Hepatocyte (in vitro differentiated cells): ENCODE results near the gene VAMP8. TPM values are rescaled to one million over a fixed set of nuclear protein-coding genes. Genes with fewer than 3 reads are reported as not detected.
"Not testable (repeated sequence)": the region's sequence is repeated elsewhere in the genome, so short reads cannot be mapped to it uniquely, and the experiment has no call there.

Source experiments
- DNase-seq: peaks from one replicate; pipeline ENCODE4 v3.0.0-alpha.2; 2016; ENCODE audit warnings: low spot score
- H2AFZ ChIP-seq: fragments of 200-600 bp; sonication (generic); 2 replicates; pipeline ENCODE4 v1.6.0; 2016; ENCODE audit warnings: antibody characterized with exemption, mild to moderate bottlenecking
- H3K27ac ChIP-seq: fragments of 200-600 bp; sonication (generic); 2 replicates; pipeline ENCODE4 v1.5.1; 2016; ENCODE audit warnings: mild to moderate bottlenecking
- H3K27me3 ChIP-seq: fragments of 200-600 bp; sonication (generic); 2 replicates; pipeline ENCODE4 v1.6.1; 2016
- H3K36me3 ChIP-seq: fragments of 200-600 bp; sonication (generic); replicated peaks from 2 replicates; pipeline ENCODE4 v1.5.1; 2016; ENCODE audit warnings: low read depth; ENCODE audit not compliant: insufficient read depth
- H3K4me1 ChIP-seq: fragments of 200-600 bp; sonication (generic); 2 replicates; pipeline ENCODE4 v1.5.1; 2016; ENCODE audit warnings: mild to moderate bottlenecking, moderate library complexity; ENCODE audit not compliant: insufficient read depth
- H3K4me2 ChIP-seq: fragments of 200-600 bp; sonication (generic); 2 replicates; pipeline ENCODE4 v1.6.0; 2016
- H3K4me3 ChIP-seq: fragments of 200-600 bp; sonication (generic); 2 replicates; pipeline ENCODE4 v1.5.1; 2016; ENCODE audit warnings: mild to moderate bottlenecking
- H3K79me2 ChIP-seq: fragments of 200-600 bp; sonication (generic); 2 replicates; pipeline ENCODE4 v1.6.0; 2017; ENCODE audit warnings: mild to moderate bottlenecking
- H3K9me2 ChIP-seq: fragments of 200-600 bp; sonication (generic); replicated peaks from 2 replicates; pipeline ENCODE4 v1.6.0; 2017; ENCODE audit warnings: mild to moderate bottlenecking; ENCODE audit not compliant: insufficient read depth
- H3K9me3 ChIP-seq: fragments of 200-600 bp; sonication (generic); 2 replicates; pipeline ENCODE4 v1.5.1; 2016; ENCODE audit warnings: low read depth, mild to moderate bottlenecking
- H4K20me1 ChIP-seq: fragments of 200-600 bp; sonication (generic); 2 replicates; pipeline ENCODE4 v1.6.0; 2016; ENCODE audit warnings: mild to moderate bottlenecking; ENCODE audit not compliant: insufficient read depth, poor library complexity, severe bottlenecking
- CTCF ChIP-seq: fragments of 200-600 bp; sonication (generic); IDR thresholded peaks from 2 replicates; pipeline ENCODE4 v1.5.1; 2016; ENCODE audit warnings: antibody characterized with exemption, mild to moderate bottlenecking; ENCODE audit not compliant: poor library complexity
- EZH2 ChIP-seq: fragments of 200-600 bp; sonication (generic); IDR thresholded peaks from 2 replicates; pipeline ENCODE4 v1.6.1; 2016; ENCODE audit warnings: antibody characterized with exemption, mild to moderate bottlenecking, borderline replicate concordance
- EZH2phosphoT487 ChIP-seq: fragments of 200-600 bp; sonication (generic); IDR thresholded peaks from one replicate; pipeline ENCODE4 v1.6.1; 2018; ENCODE audit warnings: antibody characterized with exemption, mild to moderate bottlenecking, low read depth, moderate library complexity; ENCODE audit not compliant: unreplicated experiment, severe bottlenecking
- WGBS: methylation state at CpG from one replicate; pipeline ENCODE4 v1.1.6; 2016; ENCODE audit warnings: low lambda C conversion rate; ENCODE audit errors: missing lambda C conversion rate; 5-methylcytosine and 5-hydroxymethylcytosine counted together
- polyA plus RNA-seq: library from polyadenylated mRNA; unstranded; fragments of >200 nt; fragmentation: Nextera tagmentation; extraction: Ambion mirVana; gene quantifications from 2 replicates; pipeline ENCODE4 v1.2.1, GENCODE V29; 2016
- total RNA-seq: library from RNA; depleted of rRNA; stranded (reverse); fragments of >200 nt; gene quantifications from 2 replicates; pipeline ENCODE4 v1.2.3, GENCODE V29; 2014

Gene VAMP8
- total and polyA plus RNA-seq, 2 experiments from 2014 or later = 50.7 to 213 TPM

GRCh38 chr2:85613717-85614515, 36.5 kb downstream of the VAMP8 start:
- H3K4me2 ChIP-seq = no peak overlapping the region
- H4K20me1 ChIP-seq = peaks cover 8% of the 10 kb centered on the region
- no peaks in the 10 kb centered on the region for H3K9me2 ChIP-seq
- TF ChIP-seq EZH2 (no peak), CTCF (no peak), EZH2phosphoT487 (no peak)
- H3K36me3 ChIP-seq = no peaks in the 10 kb centered on the region
- H3K4me3 ChIP-seq = no peak overlapping the region
- no peak for DNase-seq
- peaks cover 19% of the 10 kb centered on the region for H3K4me1 ChIP-seq
- no peak overlapping the region for H2AFZ ChIP-seq
- no peak overlapping the region for H3K27ac ChIP-seq
- peaks cover 47% of the 10 kb centered on the region for H3K79me2 ChIP-seq
- no peaks in the 10 kb centered on the region for H3K9me3 ChIP-seq
- 95% methylated on average over 10 of the region's 10 CpGs for WGBS
- no peaks in the 10 kb centered on the region for H3K27me3 ChIP-seq

DNA sequence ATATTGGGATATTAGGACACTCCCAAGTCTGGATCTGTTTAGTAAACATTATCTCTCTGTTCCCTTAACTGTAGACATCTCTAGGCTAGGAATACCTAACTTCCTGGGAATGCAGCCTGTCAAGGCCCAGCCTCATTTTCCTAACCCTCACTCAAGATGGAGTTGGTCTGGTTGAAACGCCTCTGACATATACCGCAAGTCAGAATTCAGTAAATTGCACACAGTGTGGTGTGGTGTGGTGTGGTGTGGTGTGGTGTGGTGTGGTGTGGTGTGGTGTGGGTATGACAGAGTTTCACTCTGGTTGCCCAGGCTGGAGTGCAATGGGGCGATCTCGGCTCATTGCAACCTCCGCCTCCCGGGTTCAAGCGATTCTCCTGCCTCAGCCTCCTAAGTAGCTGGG, 37.4 kb downstream of the VAMP8 start:
- not testable (repeated sequence) for H3K4me2 ChIP-seq, H3K36me3 ChIP-seq, DNase-seq, H3K27me3 ChIP-seq, H4K20me1 ChIP-seq, H3K27ac ChIP-seq, H3K4me3 ChIP-seq, H3K9me3 ChIP-seq, H2AFZ ChIP-seq, H3K9me2 ChIP-seq
- Histone ChIP-seq H3K4me1 (peaks cover 19% of the 10 kb centered on the region), H3K79me2 (peaks cover 48% of the 10 kb centered on the region)
- WGBS = 96% methylated on average over 7 of the region's 7 CpGs

- Histone ChIP-seq H2AFZ (peak overlapping the region; percentile 73), H3K27me3 (no peaks in the 10 kb centered on the region), H3K4me3 (no peak overlapping the region), H3K9me3 (no peaks in the 10 kb centered on the region), H3K4me1 (peaks cover 17% of the 10 kb centered on the region), H3K9me2 (no peaks in the 10 kb centered on the region), H3K36me3 (no peaks in the 10 kb centered on the region), H3K4me2 (peak overlapping the region; percentile 65), H4K20me1 (peaks cover 8% of the 10 kb centered on the region), H3K27ac (peak overlapping the region; percentile 79), H3K79me2 (peaks cover 47% of the 10 kb centered on the region)
- no peak for DNase-seq
- TF ChIP-seq EZH2phosphoT487 (no peak), EZH2 (no peak), CTCF (no peak)
- 94% methylated on average over 17 of the region's 17 CpGs for WGBS
Measured at GRCh38 chr2:85615413-85615728, 38.0 kb downstream of the VAMP8 start.

- H3K27ac ChIP-seq, DNase-seq, H3K36me3 ChIP-seq, H2AFZ ChIP-seq, H3K4me3 ChIP-seq, H3K27me3 ChIP-seq, H3K9me3 ChIP-seq, H3K9me2 ChIP-seq, H4K20me1 ChIP-seq: not testable (repeated sequence)
- Histone ChIP-seq H3K4me1 (peaks cover 12% of the 10 kb centered on the region), H3K4me2 (peak overlapping the region; percentile 94), H3K79me2 (peaks cover 47% of the 10 kb centered on the region)
- WGBS = 98% methylated on average over 5 of the region's 5 CpGs
Measured at GRCh38 chr2:85617723-85618122, 40.3 kb downstream of the VAMP8 start.
